SK-N-MC (cell line): ENCODE data around the gene LGALS16.

Source experiments
- EZH2 ChIP-seq: fragments of 200-600 bp; sonication (generic); IDR thresholded peaks from one replicate; pipeline ENCODE4 v1.6.1; 2017; ENCODE audit warnings: antibody characterized with exemption
- FOXP2 ChIP-seq: optimal IDR thresholded peaks from 2 replicates; pipeline ENCODE3; 2011; ENCODE audit warnings: mild to moderate bottlenecking, moderate library complexity; ENCODE audit not compliant: insufficient read depth; ENCODE audit errors: extremely low read length, control extremely low read depth
- POLR2AphosphoS5 ChIP-seq: IDR thresholded peaks from 2 replicates; pipeline ENCODE4 v1.6.1; 2012; ENCODE audit warnings: mild to moderate bottlenecking, low read depth, low read length, borderline replicate concordance

DNA sequence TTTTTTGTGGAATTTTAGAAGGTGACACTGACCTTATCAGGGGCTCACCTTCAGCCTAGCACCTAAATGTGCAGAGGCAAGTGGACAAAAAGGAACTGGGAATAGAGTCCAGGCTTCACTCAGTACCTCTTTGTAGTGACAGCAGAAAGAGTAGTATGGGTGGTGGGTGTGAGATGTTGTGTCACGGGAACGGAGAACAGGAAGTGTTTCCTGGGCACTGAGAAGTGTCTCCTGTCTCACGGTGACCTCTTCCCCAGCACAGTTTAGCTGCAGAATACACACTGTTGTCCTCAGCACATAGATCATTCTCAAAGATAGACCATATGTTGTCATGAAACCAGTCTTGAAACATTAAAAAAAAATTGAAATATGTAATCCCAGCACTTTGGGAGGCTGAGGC lies 31.0 kb downstream of the LGALS16 start:
- TF ChIP-seq EZH2 (no peak), FOXP2 (no peak), POLR2AphosphoS5 (no peak)
